Daoy (cell line): ENCODE measurements around the gene RBFA. TPM values are rescaled to one million over a fixed set of nuclear protein-coding genes. Genes with fewer than 3 reads are reported as not detected.
"Not testable (repeated sequence)": the region's sequence is repeated elsewhere in the genome, so short reads cannot be mapped to it uniquely, and the experiment has no call there.

Source experiments
- DNase-seq: peaks from one replicate; pipeline ENCODE4 v3.0.0-alpha.2; 2015; ENCODE audit warnings: low read depth
- total RNA-seq: library from RNA; depleted of rRNA; stranded (reverse); fragments of >200 nt; shearing (Covaris generic); gene quantifications from 2 replicates; pipeline ENCODE4 v1.2.3, GENCODE V29; 2014; rRNA removed

The RBFA gene, protein sequence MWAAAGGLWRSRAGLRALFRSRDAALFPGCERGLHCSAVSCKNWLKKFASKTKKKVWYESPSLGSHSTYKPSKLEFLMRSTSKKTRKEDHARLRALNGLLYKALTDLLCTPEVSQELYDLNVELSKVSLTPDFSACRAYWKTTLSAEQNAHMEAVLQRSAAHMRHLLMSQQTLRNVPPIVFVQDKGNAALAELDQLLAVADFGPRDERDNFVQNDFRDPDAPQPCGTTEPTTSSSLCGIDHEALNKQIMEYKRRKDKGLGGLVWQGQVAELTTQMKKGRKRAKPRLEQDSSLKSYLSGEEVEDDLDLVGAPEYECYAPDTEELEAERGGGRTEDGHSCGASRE
- 19.9 and 22.6 TPM in 2 replicates for total RNA-seq

DNA sequence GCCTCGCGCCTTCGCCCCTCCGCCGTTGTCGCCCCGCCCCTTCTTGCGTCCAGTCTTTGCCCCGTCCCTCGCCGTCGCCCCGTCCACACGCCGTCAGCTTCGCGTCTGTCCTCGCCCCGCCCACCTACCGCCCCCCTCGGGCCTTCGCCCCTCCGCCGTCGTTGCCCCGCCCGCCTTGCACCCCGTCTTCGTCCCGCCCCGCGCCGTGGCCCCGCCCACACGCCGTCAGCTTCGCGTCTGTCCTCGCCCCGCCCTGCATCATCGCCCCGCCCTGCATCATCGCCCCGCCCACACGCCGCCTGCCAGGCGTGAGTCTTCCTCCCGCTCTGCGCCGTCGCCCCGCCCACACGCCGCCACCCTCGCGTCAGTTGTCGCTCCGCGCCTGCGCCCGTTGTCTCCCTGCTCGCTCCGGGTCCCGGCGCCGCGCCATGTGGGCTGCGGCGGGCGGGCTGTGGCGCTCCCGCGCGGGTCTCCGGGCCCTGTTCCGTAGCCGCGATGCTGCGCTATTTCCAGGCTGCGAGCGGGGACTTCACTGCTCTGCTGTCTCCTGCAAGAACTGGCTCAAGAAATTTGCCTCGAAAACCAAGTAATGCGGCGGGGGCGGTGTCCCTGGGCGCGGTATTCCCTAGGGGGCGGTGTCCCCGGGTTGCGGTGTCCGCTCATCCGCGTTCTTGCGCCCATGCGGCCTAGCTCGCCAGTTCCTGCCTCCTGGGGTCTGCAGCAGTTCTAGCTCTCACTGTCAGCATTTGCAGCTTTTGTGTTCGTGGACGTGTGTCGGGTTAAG, at the start of gene RBFA:
Gene RBFA, plus strand, starts transcription at position 367 of the 784 bp plus-strand sequence. Its CDS starts 62 bp downstream, at position 429.
- peak; percentile 99 for DNase-seq

DNA sequence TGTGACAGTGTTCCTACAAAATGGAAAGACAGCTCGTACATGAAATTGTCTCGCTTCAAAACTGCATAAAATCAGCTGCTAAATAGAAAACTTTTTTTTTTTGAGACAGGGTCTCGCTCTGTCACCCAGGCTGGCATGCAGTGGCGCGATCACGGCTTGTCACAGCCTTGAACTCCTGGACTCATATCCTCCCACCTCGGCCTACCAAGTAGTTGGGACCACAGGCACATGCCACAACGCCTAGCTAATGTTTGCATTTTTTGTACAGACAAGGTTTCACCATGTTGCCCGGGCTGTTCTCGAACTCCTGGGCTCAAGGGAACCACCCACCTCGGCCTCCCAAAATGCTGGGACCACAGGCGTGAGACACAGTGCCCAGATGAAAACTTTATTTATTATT, 49.1 kb upstream of the RBFA start:
- DNase-seq, result no peak

DNA sequence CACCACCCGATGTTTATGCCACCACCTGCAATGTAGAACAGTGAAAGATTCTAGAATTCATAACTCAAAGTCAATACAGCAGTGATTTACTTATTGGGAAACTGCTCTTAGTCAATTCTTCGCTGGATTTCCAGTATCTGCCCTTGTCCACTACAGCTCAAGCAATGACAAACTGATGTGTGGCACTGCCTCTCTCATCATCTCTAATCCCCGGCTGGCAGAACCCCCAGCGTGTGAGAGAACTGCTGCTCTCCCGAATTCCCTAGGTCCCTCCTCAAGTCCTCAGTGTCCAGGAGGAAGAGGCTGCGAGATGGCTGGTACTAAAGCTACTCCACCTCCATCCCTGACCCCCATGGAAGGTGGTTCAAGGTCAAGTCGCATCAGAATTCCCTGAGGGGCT, 47.5 kb upstream of the RBFA start:
- DNase-seq, result no peak

DNA sequence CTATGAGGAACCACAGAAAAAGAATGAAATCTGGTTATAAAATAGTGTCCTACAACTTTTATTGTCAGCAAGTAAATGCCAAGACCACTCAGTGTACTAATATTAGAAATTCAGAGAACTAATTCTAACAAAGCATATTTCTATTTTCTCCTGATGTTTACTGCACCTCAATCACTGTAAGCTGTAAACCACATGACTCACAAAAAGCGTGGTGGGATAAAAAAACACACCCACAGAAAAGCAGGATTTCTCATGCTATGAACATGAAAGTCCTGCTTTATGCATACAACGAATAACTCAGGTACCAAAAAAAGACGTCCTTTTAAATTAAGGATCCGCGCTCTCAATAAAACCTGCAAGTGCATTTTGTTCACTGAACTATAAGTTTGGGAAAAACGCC, 46.7 kb upstream of the RBFA start:
- DNase-seq, result no peak

DNA sequence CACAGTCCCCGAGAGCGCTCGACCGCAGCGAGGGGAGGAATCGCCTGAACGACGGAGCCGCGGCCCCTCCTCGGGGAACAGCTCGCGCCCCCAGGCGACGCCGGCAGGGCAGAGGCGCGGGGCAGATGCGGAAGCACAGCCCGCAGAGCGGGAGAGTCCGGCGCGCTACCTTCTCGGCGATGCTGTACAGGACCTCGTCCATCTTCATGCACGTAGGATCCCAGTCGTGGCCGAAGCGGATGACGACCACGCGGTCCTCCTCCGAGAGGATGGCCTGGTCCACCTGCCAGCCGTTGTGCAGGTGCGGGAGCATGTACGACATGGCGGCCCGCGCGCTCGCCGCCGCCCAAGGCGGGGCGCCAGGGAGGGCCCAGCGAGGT, 46.2 kb upstream of the RBFA start:
- peak; percentile 55 for DNase-seq

DNA sequence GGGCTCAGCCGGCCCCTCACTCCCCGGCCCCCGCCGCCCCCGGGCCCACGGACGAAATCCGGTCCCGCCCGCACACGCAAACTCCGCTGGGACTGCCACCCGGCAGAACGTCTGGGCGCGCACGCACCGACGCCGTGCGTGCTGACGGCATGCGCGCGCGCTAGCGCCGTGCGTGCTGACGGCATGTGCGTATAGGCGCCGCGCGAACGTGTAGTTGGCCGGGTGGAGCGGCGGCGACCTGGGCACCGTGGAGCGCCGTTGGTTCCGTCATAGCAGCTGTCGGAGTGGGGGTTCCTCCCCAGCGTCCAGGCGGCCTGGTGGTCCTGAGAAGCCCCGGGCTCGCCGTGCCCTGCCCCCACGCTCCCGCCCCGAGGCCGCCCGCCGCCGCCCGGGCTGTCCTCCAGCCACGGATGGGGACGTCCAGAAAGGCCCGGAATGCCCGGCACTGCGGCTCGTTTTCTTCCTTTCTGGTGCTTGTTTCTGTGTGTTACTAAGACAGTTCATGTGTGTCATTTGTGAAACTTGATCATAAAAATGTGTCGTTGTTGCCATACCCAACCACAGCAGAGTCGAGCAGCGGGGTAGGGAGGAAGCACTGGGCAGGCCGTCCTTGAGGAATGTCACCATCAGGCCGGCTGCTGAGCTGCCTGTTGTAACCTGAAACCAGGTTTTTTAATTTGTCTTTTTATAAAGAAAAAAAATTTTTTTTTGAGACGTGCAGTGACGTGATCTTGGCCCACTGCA, 45.6 kb upstream of the RBFA start, which contains the start of gene TXNL4A:
Gene TXNL4A, minus strand, starts transcription at position 113 of the 744 bp plus-strand sequence. CDS start 171 bp downstream, outside the sequence.
- DNase-seq, result peak; percentile 91

DNA sequence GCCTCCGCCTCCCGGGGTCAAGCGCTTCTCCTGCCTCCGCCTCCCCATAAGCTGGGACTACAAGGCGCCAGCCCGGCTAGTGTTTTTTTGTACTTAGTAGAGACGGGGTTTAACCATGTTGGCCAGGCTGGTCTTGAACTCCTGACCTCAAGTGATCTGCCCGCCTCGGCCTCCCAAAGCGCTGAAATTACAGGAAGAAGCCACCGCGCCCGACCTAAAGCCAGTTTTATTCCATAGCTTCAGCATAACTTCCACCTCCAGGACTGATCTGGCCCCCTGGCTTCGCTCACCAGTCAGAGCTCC, 45.1 kb upstream of the RBFA start:
- no peak for DNase-seq

DNA sequence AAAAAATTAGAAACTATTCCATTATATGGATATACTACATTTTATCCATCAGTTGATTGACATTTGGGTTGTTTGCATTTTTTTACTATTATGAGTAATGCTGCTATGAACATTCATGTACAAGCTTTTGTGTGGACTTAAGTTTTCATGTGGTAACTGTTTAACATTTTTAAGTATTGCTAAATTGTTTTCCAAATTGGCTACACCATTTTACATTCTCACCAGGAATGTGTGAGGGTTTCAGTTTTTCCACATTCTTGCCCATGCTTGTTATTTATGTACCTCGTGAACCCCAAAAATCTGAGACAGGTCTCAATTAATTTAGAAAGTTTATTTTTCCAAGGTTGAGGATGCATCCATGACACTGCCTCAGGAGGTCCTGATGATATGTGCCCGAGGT, 42.7 kb upstream of the RBFA start:
- no peak for DNase-seq

DNA sequence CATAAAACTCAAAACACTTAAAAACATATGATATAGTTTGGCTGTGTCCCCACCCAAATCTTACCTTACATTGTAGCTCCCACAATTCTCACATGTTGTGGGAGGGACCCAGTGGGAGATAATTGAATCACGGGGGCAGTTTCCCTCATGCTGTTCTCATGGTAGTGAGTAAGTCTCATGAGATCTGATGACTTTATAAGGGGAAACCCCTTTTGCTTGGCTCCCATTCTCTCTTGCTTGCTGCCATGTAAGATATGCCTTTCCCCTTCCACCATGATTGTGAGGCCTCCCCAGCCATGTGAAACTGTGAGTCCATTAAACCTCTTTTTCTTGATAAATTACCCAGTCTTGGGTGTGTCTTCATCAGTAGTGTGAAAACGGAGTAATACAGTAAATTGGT, 34.5 kb upstream of the RBFA start:
- DNase-seq, result not testable (repeated sequence)

DNA sequence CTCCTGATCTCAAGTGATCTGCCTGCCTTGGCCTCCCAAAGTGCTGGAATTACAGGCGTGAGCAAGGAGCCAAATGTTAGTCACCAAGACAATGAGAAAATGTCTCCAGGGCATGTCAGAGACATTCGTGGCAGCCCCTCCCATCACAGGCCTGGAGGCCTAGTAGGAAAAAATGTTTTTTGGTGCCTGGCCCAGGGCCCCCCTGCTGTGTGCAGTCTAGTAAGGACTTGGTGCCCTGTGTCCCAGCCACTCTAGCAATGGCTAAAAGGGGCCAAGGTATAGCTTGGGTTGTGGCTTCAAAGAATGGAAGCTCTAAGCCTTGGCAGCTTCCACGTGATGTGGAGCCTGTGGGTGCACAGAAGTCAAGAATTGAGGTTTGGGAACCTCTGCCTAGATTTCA, 33.4 kb upstream of the RBFA start:
- no peak for DNase-seq

DNA sequence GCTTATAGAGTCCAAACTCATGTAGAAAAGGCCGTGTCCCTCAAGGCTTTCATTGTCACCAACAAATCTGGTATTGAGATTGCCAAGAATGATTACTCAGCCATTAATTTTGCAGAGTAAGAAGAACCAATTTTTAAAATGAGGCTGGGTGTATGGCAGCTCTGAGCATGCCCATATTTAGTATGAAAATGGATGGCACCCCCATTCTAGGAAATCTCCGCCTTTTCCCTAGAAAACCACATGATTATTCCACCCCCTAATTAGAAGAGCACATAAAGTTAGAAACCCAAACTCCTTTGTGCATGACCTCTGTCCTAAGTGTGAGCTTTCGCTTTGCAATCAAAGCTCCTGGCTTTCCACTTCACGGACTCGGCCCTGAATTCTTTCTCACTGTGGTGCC, 31.8 kb upstream of the RBFA start:
- DNase-seq, result no peak

DNA sequence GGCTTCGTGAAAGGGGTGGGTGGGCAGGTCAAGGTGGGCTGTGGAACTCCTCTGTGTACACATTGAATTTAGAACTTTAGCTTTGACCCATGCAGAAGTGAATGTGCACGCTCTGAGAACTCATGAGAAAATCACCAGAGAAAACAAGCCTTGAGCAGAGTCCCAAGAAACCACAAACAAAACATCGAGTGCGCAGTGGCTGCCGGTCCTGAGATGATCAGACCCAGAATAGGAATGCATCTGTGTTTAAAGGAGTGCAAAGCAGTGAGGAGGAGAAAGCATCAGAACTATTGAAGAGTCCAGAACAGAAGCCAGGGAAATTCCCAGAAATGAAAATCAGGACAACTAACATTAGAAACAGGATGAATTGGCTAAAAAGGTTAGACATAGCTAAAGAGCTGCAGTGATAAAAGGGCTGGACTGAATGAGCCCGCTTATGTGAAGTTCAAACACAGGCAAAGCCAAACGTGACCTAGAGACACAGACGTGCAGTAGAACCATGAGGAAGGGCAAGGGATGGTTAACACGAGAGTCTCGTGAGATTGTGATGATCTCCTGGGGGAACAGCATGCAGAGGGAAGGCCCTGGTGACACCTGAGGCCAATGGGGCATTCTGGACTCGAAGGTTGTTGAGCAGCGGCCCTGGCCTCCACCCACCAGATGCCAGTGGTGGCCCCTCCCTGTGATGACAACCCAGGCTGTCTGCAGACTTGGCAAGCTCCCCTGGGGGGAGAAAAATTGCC, 29.5 kb upstream of the RBFA start:
- no peak for DNase-seq

DNA sequence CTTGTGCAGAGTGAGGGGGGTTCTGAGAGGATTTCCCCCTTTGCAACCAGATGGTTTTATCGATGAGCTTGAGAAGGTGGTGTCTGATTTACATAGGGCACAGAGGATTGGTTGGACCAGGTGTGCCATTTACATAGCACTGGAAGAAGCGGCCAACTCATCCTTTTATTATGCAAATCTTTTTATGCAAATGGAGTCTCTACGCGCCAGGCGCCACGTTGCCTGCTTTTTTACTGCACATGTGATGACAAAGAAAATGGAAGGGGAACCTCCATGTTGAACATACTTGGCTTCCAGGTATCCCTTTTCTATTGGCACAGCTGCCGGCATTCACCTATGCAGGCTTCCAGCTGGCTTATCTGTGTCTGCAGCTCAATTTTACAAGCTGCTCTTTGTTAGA, 27.5 kb upstream of the RBFA start:
- no peak for DNase-seq

DNA sequence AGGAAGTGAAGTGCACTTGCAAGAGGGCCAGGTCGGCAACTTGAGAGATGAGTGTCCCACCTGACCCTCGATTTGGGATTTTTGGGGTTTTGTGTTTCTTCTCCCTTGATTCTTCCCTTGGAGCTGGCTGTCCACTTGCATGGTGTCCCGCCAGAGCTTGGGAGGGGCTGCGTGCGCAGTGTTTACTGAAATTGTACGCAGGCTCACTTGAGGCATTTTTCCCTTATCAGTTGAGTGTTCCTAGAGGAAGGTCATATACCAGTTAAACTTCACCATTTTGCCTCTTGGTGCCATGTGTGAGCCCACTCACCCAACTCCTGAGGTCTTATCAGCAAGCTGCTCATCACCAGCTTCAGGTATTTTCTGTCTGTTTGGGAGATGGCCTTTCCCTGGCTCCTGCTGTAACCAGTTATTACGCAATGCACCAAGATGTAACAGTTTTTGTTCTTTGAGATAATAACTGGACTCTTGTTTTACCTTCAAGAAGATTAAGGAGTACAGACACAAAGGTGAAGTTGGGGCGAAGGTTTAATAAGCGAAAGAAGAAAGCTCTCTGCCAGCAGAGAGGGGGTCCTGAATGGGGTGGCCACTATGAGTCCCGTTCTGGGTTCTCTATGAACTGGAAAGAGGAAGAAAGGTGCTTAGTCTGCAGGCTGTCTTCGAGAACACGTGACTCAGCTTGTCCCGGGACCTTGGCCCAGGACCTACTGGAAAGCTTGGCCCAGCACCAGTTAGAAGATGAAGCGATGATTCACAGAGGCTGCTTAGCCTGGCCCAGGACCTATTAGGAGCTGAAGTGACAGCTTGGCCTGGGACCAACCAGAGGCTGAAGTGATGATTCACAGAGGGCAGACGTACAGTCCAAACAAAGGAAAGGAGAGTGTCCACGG, 24.3 kb upstream of the RBFA start:
- DNase-seq, result peak; percentile 81

DNA sequence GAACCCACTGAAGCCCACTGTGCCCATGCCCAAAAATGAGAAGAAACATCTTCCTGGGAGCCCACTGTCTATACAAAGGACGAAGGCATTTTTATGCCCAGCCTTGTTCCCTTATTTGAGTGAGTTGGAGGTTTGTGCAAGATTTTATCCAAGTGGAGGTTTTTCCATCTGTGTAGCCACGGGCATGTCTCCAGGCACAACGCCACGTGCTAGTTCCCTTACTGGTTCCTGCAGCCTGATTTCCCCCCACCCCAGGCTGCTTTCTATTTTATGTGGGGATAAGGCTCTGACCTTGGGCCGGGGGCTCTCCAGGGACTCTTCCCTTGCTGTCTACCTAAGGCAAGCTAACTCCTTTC, 23.7 kb upstream of the RBFA start:
- DNase-seq, result no peak

DNA sequence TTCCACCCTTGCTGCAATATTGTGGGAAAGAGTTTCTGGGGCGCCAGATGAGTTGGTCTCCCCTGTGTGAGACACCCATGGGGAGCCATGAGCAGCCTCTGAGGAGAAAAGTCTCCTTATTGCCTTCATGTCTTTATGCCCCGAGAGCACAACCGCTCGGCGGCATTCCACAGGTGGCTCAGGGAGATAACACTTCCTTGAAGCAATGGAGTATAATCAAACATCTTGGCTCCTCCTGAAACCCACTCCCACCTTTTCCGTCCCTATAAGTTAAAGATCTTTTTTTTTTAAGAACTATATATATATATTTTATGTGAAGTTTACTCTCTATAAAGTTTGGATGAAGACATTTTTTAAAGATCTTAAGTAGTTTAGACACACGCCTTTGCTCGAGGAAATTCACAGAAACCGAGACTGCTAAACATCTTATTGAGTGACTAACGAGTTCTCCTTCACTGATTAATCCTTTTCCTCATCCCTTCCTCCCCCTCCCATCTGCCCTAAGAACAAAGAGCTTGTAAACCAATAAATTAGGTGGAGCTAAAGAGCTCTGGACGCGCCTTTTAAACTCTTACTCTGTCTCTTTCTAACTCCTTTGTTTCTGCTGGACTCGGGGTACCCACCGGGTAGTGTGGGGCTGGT, 22.6 kb upstream of the RBFA start:
- not testable (repeated sequence) for DNase-seq

DNA sequence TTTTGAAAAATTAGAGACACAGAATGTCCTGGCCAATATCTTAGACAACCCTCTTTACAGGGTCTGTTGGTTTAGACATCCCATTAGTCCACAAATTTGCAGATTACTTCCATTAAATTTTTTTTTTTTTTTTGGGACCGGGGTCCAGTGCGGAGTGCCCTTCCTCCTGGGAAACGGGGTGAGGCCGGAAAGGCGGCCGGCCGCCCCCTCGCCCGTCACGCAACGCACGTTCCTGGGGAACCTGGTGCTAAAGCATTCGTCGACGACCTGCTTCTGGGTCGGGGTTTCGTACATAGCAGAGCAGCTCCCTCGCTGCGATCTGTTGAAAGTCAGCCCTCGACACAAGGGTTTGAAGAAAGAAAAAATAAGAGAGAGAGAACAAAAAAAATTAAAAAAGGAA, 21.5 kb upstream of the RBFA start:
- no peak for DNase-seq

DNA sequence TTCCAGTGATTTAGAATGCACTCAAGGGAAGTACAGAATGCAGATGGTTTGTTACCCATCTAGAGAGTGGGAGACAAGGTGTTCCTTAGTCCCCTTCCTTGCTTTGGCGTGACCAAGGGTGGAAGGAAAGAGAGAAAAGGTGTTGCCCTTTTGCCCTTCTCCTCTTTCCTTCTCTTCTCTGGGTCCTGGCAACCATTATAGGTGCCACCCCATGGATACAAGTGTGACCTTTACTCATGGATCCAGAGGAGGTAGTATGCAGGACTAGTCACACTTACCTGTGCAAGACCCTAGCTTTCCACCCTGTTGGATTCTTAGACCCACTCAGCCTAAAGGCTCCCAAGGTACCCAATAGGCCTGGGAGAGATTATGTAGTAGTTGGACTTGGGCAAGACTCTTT, 11.6 kb upstream of the RBFA start:
- no peak for DNase-seq

DNA sequence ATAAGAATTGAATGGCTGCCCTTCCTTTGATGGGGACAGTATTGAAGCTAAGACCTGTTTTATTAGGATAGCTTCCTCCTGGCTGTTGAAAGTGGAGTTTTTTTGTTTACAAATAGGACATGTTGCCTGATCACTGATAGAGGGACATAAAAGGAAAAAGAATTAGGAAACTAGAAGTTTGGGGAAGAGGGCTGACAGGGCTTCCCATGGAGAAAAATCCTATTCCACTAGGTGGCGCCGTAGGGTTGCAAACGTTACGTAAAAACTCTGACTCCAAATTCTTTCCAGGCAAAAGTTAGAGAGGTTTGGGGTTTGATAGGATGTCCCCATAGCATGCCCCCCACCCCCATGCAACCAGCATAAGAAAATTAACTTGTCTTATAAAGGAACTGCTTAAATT, 11.1 kb upstream of the RBFA start:
- no peak for DNase-seq

DNA sequence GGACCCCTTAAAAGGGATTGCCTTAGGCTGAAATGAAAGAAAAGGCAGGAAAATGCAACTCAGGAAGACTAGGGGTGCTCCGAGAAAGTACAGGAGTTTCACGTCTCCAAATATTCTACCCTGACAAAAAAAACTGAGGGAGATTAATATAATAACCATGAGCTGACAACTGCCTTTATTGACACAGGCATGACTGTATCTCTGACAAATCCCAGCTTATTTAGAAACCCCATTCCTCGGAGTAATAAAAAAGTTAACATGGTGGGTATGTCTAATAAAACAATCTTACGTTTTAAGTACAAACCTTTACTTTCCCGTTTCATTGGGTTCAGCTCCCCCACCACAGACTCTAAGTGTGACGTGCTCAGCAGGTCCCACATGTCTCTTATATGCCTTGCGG, 7.9 kb upstream of the RBFA start:
- DNase-seq, result no peak
